NCI-H2107 treated with DMSO at 0.1 percent for 48 hours (cell line): ENCODE data around the gene UBC.

Experiments
- DNase-seq: peaks from one replicate; lab custom pipeline; 2025; ENCODE audit not compliant: unreplicated experiment; lab: John Stamatoyannopoulos, UW

UBC gene

DNA sequence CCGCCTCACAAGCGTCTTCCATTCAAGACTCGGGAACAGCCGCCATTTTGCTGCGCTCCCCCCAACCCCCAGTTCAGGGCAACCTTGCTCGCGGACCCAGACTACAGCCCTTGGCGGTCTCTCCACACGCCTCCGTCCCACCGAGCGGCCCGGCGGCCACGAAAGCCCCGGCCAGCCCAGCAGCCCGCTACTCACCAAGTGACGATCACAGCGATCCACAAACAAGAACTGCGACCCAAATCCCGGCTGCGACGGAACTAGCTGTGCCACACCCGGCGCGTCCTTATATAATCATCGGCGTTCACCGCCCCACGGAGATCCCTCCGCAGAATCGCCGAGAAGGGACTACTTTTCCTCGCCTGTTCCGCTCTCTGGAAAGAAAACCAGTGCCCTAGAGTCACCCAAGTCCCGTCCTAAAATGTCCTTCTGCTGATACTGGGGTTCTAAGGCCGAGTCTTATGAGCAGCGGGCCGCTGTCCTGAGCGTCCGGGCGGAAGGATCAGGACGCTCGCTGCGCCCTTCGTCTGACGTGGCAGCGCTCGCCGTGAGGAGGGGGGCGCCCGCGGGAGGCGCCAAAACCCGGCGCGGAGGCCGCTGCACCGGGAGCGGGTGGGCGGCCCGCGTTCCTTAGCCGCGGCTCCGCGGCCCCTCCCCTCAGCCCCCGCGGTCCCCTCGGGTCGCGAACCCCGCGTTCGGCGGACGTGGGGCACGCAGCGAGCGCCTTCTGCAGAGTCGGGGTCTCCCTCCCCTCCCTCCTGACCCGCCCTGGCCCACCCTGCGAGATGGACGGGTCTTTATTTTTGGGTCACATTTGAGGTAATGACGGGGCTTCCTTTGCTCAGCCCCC, at the start of gene UBC:
UBC (minus strand) TSS at position 259 of the 847 bp plus-strand sequence. CDS start 879 bp downstream, outside the sequence.
- DNase-seq = no peak

DNA sequence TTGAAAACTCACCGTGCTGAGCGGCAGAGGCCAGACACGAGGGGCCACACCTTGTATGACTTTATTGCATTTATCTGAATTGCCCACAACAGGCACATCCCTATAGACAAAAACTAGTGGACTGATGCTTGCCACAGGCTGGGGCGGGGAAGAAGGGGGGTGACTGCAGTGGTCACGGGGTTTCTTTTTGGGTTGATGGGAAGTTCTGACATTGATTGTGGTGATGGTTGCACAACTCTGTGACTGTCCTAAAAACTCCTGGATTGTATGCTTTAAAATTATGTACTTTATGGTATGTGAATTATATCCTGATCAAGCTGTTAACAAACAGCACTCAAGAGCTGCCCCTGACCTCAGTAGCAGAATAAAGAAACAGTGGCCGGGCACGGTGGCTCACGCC, 48.8 kb upstream of the UBC start:
- no peak for DNase-seq

DNA sequence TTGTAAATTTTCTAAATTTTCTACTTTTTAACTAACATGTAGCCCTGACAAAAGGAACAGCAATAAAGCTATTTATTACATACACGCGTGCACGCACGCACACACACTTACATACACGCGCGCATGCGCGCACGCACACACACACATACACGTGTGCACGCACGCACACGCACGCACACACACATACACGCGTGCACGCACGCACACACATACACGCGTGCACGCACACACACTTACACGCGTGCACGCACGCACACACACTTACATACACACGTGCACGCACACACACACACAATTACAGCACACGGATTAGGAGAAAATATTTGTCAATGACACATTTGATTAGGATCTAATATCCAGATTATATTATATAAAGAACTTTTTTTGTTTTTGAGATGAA, 46.6 kb upstream of the UBC start:
- no peak for DNase-seq

DNA sequence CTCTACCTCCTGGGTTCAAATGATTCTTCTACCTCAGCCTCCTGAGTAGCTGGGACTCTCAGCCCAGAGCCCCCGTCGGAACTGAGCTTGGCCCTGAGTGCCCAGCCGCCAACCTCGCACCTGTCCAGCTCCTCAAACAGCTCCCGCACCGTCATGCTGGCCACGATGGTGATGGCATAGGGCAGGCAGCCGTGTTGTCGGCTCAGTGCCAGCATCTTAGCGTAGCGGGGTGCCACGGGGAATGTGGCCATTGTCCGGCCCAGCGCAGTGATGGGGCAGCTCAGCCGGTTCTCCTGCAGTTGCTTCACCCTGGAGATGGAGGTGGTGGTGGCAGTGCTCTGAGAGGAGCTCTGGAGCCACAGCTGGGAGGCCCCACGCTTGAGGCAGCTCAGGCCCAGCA, 42.1 kb upstream of the UBC start:
- no peak for DNase-seq

DNA sequence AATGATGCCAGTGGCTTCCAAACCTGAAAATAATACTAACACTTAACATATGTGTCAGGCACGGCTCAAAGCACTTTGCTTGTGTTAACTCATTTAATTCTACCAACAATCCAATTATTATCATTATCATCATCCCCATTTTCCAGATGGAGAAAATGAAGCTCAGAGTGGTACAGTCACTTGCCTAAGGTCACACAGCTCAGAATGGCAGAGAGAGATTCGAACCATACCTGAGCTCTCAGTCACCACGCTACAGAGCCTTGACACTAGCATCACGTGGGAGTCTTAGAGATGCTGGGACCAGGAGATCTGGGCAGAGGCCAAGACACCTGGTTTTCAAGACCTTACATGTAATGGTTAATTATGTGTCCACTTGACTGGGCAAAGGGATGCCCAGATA, 40.3 kb upstream of the UBC start:
- no peak for DNase-seq

DNA sequence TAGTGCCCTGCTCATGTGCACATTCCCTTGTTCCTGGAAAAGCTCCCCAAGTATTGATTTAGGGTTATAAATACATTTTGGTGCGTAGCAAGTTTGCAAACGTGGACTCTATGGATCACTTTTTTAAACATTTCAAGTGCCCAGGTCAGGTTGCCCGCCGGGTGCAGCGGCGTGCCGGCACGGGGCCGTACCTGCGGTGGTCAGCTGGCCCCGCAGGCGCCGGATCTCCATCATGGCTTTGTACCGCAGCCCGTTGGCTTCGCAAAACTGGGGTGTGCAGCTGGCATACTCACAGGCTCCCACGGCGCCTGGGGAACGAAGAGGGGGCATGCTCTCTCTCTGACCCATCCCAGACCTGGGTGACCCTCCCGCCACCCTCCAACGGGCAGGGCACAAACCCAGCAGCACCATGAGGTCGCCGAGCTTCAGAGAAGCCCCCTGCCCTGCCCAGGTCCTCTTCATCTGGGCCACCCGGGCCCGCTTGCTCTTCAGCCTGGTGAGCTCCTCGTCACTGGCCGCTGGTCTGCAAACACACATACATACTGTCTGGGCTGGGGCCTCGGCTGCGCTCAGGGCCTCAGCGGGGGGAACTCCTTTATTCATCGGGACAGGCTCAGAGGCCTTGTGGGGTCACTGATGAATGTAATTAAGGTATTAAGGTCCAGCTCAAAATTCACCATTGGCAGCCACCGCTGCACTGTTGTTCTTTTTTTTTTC, 39.4 kb upstream of the UBC start:
- no peak for DNase-seq

DNA sequence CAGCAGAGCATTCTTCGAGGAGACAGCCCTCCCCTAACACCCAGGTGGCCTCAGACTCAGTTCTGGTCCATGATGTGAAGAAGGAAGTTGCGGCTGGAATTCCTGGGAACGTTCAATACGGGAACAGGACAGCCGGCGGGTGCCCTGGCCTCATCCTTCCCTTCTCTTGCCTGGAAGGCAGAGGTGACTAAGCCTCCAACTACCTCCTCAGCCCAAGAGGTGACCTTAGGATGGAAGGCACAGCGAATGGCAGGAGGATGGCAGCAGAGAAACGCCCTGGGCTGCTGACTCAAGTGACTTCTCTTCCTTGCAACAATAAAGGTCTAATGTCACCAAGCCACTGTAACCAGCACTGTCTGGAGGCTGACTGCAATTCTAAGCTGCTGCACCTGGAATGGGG, 38.4 kb upstream of the UBC start:
- DNase-seq = no peak

DNA sequence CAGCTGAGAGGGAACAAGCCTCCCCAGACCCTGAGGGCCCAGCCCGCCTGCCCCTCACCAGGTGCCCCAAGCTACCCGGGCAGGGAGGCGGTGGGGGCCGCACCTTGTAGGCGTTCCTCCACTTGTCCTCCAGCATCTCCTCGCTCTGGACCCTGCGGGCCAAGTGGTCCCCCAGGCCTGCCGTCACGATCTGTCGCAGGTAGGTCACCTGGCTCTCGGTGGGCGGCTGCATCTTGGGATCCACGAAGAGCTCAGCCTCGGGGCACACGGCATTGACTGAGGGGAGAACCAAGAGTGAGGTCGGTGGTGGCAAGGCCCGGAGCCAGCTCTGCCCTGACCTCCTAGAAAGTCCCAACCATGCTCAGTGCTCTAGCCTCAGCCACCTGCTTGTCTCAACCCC, 37.8 kb upstream of the UBC start:
- no peak for DNase-seq

DNA sequence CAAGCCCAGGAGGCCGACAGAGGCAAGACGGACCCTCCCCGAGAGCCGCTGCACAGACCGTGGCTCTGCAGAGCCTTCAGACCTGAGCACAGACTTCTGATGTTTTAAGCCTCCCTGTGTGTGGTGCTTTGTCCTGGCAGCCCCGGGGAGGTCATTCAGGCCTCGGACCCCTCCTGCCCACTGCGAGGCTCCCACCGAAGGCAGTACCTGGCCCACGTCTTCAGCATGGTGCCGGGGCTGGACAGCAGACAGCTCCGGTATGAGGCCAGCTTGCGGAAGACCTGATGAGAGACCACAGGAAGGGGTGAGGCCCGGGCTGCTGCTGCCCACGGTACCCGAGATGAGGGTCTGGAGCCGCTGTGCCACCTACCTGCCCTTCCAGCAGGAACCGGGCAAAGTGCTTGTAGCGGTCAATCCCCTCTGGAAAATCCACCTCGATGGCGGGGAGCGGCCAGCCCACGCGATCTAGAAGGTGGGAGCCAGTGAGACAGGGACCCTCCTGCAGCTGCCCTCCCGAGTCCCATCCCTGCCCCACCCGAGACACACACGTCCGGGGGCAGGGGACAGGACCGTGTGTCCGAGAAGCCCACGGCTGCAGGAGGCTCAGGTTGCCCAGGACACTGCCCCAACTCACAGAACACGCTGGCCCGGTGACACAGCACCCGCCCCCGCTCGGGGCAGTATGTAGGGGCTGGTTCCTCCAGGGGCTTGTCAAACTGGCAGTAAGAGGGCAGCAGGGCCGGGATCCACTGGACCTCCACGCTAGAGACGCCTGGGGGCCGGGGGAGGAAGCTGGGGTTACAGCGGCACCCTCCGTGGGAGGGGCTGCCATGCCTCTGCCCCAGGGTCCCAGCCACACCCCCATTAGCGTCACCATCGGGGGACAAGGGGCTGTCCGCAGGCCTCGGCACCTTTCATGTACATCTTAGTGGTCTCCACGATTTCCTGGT, 35.6 kb upstream of the UBC start:
- no peak for DNase-seq

DNA sequence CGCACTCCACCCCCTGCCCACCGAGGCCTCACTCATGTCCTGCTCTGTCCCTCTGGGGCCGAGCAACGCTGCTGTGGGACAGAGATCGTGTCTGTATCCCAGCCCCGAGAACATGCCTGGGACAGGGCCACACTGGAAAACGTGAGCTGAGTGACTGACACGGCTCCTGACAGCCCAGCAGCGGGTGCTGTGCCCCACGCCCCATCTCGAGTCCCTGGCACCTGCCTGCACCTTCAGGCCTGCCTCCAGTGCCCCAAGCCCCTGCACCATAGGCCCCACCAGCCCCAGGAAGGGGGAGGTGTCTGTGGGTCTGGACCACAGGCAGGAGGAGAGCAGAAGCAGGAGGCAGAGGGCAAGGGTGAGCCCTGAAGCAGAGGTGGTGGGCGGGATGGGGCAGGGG, 34.6 kb upstream of the UBC start:
- no peak for DNase-seq

DNA sequence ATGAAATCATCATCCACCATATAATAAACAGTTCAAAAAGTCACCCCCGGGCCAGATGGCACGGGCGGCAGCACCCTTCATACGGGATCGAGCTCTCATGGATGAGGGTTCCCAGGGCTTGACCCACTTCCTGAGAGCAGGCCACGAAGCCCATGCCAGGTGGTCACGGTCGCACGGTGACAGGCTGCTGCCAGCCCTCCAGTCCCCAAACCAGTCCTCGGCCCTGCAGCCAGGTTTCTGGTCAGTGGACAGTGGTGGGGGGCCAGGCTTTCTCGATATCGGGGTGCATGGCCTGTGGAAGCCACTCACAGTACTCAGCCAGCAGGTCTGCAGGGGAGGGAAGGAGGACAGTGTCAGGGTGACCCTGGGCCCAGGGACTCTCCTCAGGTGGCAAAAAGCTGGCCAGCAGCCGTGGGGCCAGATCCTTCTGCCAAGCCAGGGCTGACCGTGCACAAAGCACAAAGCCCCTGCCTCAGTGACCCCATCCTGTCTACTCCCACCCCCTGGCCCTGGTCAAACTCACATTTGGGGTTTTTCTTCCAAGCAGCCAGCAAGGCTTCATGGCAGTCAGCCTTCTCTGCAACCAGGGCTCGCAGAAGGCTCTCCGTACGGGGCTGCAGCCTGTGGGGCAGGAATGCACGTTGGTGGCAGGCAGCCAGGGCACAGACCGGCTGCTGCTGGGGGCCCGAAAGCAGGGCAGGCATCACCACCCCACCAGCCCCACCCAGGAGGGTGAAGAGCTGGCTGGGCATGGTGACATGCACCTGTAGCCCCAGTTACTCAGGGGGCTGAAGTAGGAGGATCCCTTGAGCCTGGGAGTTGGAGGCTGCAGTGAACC, 33.3 kb upstream of the UBC start:
- DNase-seq = no peak

DNA sequence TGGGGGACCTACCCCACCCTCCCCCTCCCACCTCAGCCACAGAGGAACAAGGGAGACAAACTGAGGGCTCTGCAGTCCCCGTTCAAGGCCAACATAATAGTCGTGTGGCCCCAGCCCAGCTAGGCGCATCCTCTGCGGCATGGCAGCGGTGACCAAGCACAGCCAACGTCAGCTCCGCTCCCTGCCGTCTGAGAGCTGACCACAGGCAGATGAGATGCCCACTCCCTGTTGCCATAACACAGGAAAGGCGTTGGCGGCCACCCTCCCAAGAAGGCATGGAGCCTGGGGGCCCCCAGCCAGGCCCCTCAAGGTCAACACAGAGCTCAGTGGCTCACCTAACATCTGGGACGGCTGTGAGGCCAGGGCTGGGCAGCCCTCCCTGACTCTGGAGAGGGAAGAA, 32.6 kb upstream of the UBC start:
- no peak for DNase-seq

DNA sequence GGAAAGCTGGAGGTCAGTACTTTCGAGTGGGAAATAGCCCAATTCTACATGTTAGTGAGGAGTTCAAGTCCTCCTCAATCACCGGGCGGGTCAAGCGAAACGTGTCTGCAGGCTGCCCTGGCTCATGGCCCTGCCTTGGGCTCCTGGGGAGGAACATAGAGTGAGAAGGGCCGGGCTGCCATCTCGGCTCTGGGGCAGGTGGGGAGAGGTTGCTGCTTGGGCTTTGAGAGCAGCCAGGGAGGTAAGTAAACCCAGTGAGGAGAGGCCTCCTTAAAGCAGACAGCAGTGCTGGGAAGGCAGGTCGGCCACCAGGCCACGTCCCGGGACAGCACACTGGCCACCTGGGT, 32.0 kb upstream of the UBC start:
- DNase-seq = no peak

DNA sequence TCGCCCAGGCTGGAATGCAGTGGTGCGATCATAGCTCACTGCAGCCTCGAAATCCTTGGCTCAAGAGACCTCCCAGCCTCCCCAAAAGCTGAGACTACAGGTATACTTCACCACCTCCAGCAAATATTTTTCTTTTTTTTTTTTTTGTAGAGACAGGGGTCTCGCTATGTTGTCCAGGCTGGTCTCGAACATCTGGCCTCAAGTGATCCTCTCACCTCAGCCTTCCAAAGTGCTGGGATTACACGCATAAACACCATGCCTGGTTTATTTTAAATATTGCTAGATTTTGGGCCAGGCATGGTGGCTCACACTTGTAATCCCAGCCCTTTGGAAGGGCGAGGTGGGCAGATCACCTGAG, 26.7 kb upstream of the UBC start:
- no peak for DNase-seq

DNA sequence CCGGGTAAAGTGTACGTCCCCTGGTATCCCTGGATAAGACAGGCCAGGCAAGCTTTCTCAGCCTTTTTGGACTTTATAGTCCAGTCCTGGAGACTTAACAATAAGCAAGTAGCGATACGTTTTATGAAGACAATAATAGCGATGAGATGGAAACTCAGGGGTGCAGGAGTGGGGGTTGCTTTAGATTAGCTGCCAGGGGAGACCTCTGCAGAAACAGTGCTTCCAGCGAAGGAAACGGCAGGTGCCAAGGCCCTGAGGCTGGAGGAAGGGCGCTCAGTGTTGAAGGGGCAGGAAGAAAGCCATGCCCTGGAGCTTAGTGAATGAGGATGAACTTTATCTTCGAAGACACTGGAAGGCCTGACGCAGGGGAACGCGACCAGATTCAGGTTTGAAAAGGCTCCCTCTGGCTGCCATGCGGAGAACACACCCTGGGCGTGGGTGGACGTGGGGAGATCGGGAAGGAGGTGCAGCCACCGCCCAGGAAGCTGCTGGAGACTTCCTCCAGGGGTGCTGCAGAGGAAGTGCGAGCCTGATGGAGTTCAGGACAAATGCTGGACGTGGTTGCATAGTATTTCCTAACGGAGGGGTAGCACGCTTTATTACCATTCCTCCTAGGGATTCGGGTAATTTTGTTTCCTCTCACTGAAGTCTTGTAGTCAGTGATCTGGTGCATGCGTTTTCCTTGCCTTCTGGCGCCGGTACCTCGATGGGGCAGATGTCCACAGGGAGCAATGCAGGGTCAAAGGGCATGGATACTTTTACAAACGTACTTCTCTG, 26.1 kb upstream of the UBC start:
- DNase-seq = no peak

DNA sequence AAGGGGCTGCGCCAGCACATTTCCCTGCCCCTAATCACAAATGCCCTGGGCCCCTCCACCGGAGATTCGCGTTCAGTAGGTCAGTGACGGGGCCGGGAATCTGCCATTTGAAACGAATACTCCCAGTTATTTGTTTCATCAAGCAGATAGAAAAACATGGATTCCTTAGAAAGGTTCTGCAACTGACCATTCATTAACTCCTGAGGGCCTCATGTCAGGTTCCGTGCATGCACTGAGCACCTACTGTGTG, 25.6 kb upstream of the UBC start:
- no peak for DNase-seq

DNA sequence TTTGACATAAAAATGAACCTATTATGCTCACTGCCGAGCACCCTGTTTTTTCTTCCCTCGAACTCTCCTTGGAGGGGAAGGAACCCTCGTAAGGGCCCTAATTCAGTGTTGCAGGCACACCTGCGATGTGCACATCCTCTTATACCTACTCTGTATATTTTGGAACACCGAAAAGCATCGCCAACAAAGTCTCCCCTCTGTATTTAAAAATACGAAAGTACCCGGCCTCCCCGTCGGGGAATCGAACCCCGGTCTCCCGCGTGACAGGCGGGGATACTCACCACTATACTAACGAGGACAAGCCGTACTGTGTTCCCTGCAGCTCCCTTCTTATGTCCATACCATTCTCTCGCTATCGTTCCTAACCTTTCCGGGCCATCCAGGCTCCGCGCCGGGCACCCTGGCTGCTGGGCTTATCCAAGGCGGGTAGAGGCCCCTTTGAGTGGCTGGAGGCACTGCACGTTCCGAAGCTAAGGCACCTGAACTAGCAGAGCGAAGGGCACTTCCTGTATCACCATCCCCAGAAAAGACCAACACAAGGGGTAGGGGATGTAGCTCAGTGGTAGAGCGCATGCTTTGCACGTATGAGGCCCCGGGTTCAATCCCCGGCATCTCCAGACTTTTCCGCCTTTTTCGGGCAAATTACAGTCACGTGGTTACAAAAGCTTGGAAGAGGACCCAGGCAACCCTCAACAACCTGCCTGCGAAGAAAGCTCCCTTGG, 25.1 kb upstream of the UBC start:
- no peak for DNase-seq

DNA sequence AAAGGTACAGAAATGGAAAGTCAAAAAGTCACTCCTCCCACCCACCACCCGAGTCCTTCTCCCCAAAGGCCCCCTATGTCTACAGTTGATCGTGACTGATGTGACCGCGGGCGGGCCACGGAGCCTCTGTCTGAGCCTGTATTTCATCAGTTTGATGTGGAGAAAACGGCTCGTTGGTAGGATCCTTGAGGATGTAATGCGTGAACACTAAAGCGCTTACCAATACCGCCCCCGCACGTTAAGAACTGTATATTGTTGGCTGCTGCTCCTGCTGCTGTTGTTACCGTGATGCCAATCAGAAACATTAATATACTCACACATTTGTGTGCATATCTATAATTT, 24.6 kb upstream of the UBC start:
- DNase-seq = no peak

DNA sequence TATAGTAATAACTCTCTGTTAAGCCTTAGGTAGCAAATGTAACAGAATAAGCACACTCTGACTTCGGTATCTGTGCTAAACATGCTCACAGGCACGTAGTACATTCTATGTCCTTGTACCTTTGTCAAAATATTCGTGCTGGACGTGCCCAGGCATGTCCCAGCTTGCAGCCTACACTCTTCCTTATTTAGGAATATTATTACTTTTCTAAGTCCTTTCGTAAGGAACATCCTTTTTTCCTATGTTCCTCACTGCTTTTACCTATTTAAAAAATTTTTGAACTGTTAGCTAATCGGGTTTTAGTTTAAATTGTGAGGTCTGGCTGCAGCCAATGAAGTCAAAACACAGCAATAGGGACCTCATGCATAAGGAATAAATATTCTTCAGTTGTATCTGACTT, 24.1 kb upstream of the UBC start:
- DNase-seq = no peak

DNA sequence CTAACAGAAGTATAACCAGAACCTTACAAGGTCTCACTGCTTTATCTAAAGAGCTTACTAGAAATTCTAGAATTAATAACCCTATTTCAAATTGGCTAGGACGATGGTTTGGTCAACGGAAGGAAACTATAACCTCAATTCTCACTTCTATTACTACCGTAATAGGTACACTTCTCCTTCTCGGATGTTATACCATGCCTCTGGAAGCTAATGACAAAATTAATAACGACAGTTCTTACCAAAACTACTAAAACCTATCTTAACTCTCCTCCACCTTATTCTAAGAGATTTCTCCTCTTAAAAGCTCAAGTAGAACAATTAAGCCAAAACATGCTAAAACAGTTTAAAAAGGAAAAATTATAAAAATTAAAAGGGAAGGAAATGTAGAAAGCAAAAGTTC, 23.7 kb upstream of the UBC start:
- no peak for DNase-seq
